Measurements from ENCODE around the gene ATP9A. TPM values are rescaled to one million over a fixed set of nuclear protein-coding genes. Genes with fewer than 3 reads are reported as not detected.

ATP9A gene
- total RNA-seq, 1 experiment from 2014 or later = 31.3 TPM

DNA sequence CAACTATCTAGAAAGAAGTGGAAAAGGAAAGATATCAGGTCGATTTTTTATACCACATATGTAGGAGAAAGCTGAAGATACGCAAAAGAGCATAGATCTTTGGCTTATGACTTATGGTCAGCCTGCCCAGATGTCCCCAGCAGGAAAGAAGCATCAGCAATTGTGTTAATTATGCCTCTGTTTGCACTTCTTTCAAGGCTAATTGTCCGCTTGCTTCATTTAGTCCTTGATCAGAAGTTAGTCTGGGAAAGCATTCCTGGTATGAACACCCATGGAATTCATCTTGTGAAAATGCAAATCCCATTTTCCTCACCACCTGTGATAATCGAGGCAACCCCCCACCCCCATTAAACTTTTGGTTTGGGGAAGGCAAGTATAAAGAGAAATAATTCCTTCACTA lies 62.8 kb downstream of the ATP9A start:
- no peak overlapping the region for H3K9ac ChIP-seq (ENCODE audit: low read length)
- no peaks in the 10 kb centered on the region for H3K9me3 ChIP-seq (ENCODE audit: low read length)
- H4K20me1 ChIP-seq (ENCODE audit: low read length) = no peaks in the 10 kb centered on the region
- H3K9me2 ChIP-seq (replicated peaks; ENCODE audit: low read length) = no peaks in the 10 kb centered on the region
- no peak overlapping the region for H2AFZ ChIP-seq (ENCODE audit: low read length)
- peaks cover 8% of the 10 kb centered on the region for H3K4me1 ChIP-seq (ENCODE audit: insufficient read depth, low read length)
- ChIA-PET POLR2A (ENCODE audit: unreplicated experiment) (no interaction called here), CTCF (no interaction called here)
- no peaks in the 10 kb centered on the region for H3K36me3 ChIP-seq (ENCODE audit: low read depth, low read length)
- ATAC-seq (no peak), DNase-seq (no peak)
- no peaks in the 10 kb centered on the region for H3K27me3 ChIP-seq (ENCODE audit: low read length)
- TF ChIP-seq, protein P1, sequence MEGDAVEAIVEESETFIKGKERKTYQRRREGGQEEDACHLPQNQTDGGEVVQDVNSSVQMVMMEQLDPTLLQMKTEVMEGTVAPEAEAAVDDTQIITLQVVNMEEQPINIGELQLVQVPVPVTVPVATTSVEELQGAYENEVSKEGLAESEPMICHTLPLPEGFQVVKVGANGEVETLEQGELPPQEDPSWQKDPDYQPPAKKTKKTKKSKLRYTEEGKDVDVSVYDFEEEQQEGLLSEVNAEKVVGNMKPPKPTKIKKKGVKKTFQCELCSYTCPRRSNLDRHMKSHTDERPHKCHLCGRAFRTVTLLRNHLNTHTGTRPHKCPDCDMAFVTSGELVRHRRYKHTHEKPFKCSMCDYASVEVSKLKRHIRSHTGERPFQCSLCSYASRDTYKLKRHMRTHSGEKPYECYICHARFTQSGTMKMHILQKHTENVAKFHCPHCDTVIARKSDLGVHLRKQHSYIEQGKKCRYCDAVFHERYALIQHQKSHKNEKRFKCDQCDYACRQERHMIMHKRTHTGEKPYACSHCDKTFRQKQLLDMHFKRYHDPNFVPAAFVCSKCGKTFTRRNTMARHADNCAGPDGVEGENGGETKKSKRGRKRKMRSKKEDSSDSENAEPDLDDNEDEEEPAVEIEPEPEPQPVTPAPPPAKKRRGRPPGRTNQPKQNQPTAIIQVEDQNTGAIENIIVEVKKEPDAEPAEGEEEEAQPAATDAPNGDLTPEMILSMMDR (conservative IDR thresholded peaks at IDR 0.05; ENCODE audit: low read depth, low read length) = no peak
- TF ChIP-seq EZH2phosphoT487 (IDR thresholded peaks at IDR 0.05; ENCODE audit: borderline replicate concordance, low read length) = no peak
- TF ChIP-seq EZH2 (IDR thresholded peaks at IDR 0.05; ENCODE audit: low read length, unreplicated experiment) = no peak
- H3K4me3 ChIP-seq (ENCODE audit: low read length) = no peak overlapping the region
- no peaks in the 10 kb centered on the region for H3K79me2 ChIP-seq (ENCODE audit: low read length)
- intact Hi-C loops (cut with micrococcal nuclease) = no loop called here
- H3F3A ChIP-seq (ENCODE audit: low read length, unreplicated experiment) = no peaks in the 10 kb centered on the region
- no TSS peak for BruUV-seq (replicated peaks)
- no peak overlapping the region for H3K27ac ChIP-seq (ENCODE audit: low read length)
- no peak overlapping the region for H3K4me2 ChIP-seq (ENCODE audit: low read length)

DNA sequence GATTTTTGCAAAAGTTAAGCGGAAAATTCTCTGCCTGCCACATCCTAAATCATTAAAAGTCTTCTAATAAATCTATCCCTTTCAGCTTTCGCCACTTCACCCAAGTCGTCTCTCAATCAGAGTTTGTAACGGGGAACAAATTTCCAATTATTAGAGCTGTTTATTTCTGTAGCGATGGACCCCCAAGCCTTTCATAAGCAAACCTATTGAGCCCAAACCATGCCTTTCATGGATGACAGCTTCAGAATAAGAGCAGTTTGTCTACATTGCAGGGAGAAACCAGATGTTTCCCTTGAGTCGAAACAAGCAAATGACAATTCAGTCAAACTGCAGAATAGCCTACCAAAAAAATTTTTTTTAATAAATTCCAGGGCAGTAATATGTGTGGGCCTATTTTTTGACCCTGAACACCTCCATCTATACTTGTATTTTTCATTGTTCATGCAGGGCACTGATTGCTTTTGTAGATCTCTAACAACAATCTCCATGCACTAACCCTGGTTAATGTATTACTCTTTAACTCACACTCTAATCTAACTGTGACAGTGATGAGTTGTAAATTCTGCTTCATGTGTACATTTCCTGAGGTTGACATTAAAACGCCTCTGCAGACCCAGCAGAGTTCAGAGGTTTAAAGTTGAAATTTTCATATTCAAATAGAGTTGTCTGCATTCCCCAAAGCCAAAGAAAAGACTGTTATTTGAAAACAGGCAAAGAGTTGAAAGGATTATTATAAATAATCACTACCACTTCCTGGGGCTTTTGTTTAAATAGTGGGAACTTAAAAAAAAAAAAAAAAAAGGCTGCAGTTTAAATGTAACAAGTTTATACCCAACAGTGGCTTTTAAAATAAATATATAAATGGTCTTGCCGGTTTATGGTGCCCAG lies 64.5 kb downstream of the ATP9A start:
- Histone ChIP-seq H3F3A (ENCODE audit: low read length, unreplicated experiment) (no peaks in the 10 kb centered on the region), H3K9me2 (replicated peaks; ENCODE audit: low read length) (no peaks in the 10 kb centered on the region), H3K4me2 (ENCODE audit: low read length) (no peak overlapping the region), H3K27me3 (ENCODE audit: low read length) (no peaks in the 10 kb centered on the region), H3K9ac (ENCODE audit: low read length) (no peak overlapping the region), H3K9me3 (ENCODE audit: low read length) (no peaks in the 10 kb centered on the region), H2AFZ (ENCODE audit: low read length) (no peak overlapping the region), H3K79me2 (ENCODE audit: low read length) (no peaks in the 10 kb centered on the region), H3K27ac (ENCODE audit: low read length) (no peak overlapping the region), H3K36me3 (ENCODE audit: low read depth, low read length) (no peaks in the 10 kb centered on the region), H4K20me1 (ENCODE audit: low read length) (no peaks in the 10 kb centered on the region), H3K4me3 (ENCODE audit: low read length) (no peak overlapping the region), H3K4me1 (ENCODE audit: insufficient read depth, low read length) (peaks cover 8% of the 10 kb centered on the region)
- ATAC-seq (no peak; the same call in 1 of the 2 replicates), DNase-seq (no peak)
- POLR2A ChIA-PET (ENCODE audit: unreplicated experiment) = no interaction called here
- CTCF ChIA-PET = no interaction called here
- no TSS peak for BruUV-seq (replicated peaks)
- TF ChIP-seq EZH2 (IDR thresholded peaks at IDR 0.05; ENCODE audit: low read length, unreplicated experiment) (no peak), EZH2phosphoT487 (IDR thresholded peaks at IDR 0.05; ENCODE audit: borderline replicate concordance, low read length) (no peak)
- TF ChIP-seq, protein P1 (conservative IDR thresholded peaks at IDR 0.05; ENCODE audit: low read depth, low read length) = no peak
- intact Hi-C loops (cut with micrococcal nuclease) = loop anchor here (5.0 kb wide), 2 partner anchors 264 to 359 kb away; no protein-coding TSS in a partner anchor

DNA sequence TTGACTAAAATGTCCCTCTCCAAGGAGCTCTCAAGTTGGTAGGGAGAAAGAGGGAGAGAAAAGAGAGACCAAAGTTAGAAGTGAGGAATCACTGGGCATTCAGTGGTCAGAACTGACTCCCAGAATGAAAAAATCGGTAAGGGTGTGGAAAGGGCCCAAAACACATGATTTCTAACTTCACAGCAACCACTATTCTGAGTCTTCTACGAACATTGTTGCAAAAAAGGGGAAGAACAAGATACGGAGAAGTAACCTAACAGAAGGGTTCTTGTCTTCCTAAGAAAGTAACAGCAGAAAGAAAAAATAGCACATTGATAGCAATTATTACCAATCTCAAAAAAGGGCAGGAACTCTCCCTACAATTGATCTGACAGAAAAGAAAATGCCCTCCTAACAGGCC lies 65.6 kb downstream of the ATP9A start:
- H3K9ac ChIP-seq (ENCODE audit: low read length) = no peak overlapping the region
- H3F3A ChIP-seq (ENCODE audit: low read length, unreplicated experiment) = no peaks in the 10 kb centered on the region
- no peak overlapping the region for H2AFZ ChIP-seq (ENCODE audit: low read length)
- no peak overlapping the region for H3K4me2 ChIP-seq (ENCODE audit: low read length)
- no peaks in the 10 kb centered on the region for H3K36me3 ChIP-seq (ENCODE audit: low read depth, low read length)
- H3K27ac ChIP-seq (ENCODE audit: low read length) = no peak overlapping the region
- intact Hi-C loops (cut with micrococcal nuclease) = loop anchor here (5.0 kb wide), 2 partner anchors 265 to 360 kb away; no protein-coding TSS in a partner anchor
- H3K4me1 ChIP-seq (ENCODE audit: insufficient read depth, low read length) = peaks cover 16% of the 10 kb centered on the region
- H3K27me3 ChIP-seq (ENCODE audit: low read length) = no peaks in the 10 kb centered on the region
- BruUV-seq (replicated peaks) = no TSS peak
- POLR2A ChIA-PET (ENCODE audit: unreplicated experiment) = no interaction called here
- H4K20me1 ChIP-seq (ENCODE audit: low read length) = no peaks in the 10 kb centered on the region
- CTCF ChIA-PET = no interaction called here
- H3K4me3 ChIP-seq (ENCODE audit: low read length) = no peak overlapping the region
- ATAC-seq (no peak), DNase-seq (no peak)
- no peaks in the 10 kb centered on the region for H3K9me3 ChIP-seq (ENCODE audit: low read length)
- no peaks in the 10 kb centered on the region for H3K79me2 ChIP-seq (ENCODE audit: low read length)
- no peaks in the 10 kb centered on the region for H3K9me2 ChIP-seq (replicated peaks; ENCODE audit: low read length)
- TF ChIP-seq EZH2phosphoT487 (IDR thresholded peaks at IDR 0.05; ENCODE audit: borderline replicate concordance, low read length) = no peak
- TF ChIP-seq EZH2 (IDR thresholded peaks at IDR 0.05; ENCODE audit: low read length, unreplicated experiment) = no peak
- TF ChIP-seq, protein P1 (conservative IDR thresholded peaks at IDR 0.05; ENCODE audit: low read depth, low read length) = no peak

Measured in PC-3 (cell line).